Neural progenitor cell (in vitro differentiated cells): ENCODE results near the gene RNU6-8. TPM values are rescaled to one million over a fixed set of nuclear protein-coding genes. Genes with fewer than 3 reads are reported as not detected.

Experiments
- DNase-seq: peaks from one replicate; pipeline ENCODE4 v3.0.0-alpha.2; 2016; ENCODE audit warnings: low spot score
- H2AFZ ChIP-seq: fragments of 200-600 bp; sonication (generic); replicated peaks from 2 replicates; pipeline ENCODE4 v1.6.1; 2016; ENCODE audit warnings: antibody characterized with exemption
- H3F3A ChIP-seq: fragments of 200-600 bp; sonication (generic); 2 replicates; pipeline ENCODE4 v1.6.1; 2016; ENCODE audit warnings: antibody characterized with exemption, low read depth
- H3K27ac ChIP-seq: fragments of 200-600 bp; sonication (generic); 2 replicates; pipeline ENCODE4 v1.5.1; 2016; ENCODE audit warnings: mild to moderate bottlenecking
- H3K27me3 ChIP-seq: fragments of 200-600 bp; sonication (generic); 2 replicates; pipeline ENCODE4 v1.6.1; 2016; ENCODE audit warnings: mild to moderate bottlenecking, moderate library complexity
- H3K36me3 ChIP-seq: fragments of 200-600 bp; sonication (generic); 2 replicates; pipeline ENCODE4 v1.5.1; 2016
- H3K4me1 ChIP-seq: fragments of 200-600 bp; sonication (generic); 2 replicates; pipeline ENCODE4 v1.6.1; 2016; ENCODE audit warnings: mixed run types
- H3K4me2 ChIP-seq: fragments of 200-600 bp; sonication (generic); 2 replicates; pipeline ENCODE4 v1.6.1; 2016
- H3K4me3 ChIP-seq: fragments of 200-600 bp; sonication (generic); 2 replicates; pipeline ENCODE4 v1.5.1; 2016
- H3K79me2 ChIP-seq: fragments of 200-600 bp; sonication (generic); 2 replicates; pipeline ENCODE4 v1.6.1; 2016; ENCODE audit warnings: low read depth
- H3K9ac ChIP-seq: fragments of 200-600 bp; sonication (generic); 2 replicates; pipeline ENCODE4 v1.6.1; 2016
- H3K9me3 ChIP-seq: fragments of 200-600 bp; sonication (generic); 2 replicates; pipeline ENCODE4 v1.5.1; 2016; ENCODE audit warnings: low read depth
- H4K20me1 ChIP-seq: fragments of 200-600 bp; sonication (generic); 2 replicates; pipeline ENCODE4 v1.6.1; 2016; ENCODE audit warnings: low read depth
- H3K27ac Mint-ChIP-seq: 3 replicates; pipeline ENCODE4 v1.8.0; 2021; ENCODE audit warnings: mixed read lengths
- H3K27me3 Mint-ChIP-seq: 2 replicates; pipeline ENCODE4 v1.8.0; 2022; ENCODE audit warnings: low read depth, mild to moderate bottlenecking, inconsistent platforms, moderate library complexity, mixed read lengths; ENCODE audit not compliant: insufficient read depth
- H3K36me3 Mint-ChIP-seq: 3 replicates; pipeline ENCODE4 v1.8.0; 2021; ENCODE audit warnings: mixed read lengths
- H3K4me1 Mint-ChIP-seq: 3 replicates; pipeline ENCODE4 v1.8.0; 2021; ENCODE audit warnings: mixed read lengths
- H3K4me3 Mint-ChIP-seq: 3 replicates; pipeline ENCODE4 v1.8.0; 2021; ENCODE audit warnings: mild to moderate bottlenecking, moderate library complexity, mixed read lengths
- H3K9me3 Mint-ChIP-seq: 3 replicates; pipeline ENCODE4 v1.8.0; 2020; ENCODE audit warnings: mixed read lengths
- EZH2 ChIP-seq: fragments of 200-600 bp; sonication (generic); IDR thresholded peaks from 2 replicates; pipeline ENCODE4 v1.6.1; 2017; ENCODE audit warnings: antibody characterized with exemption, mild to moderate bottlenecking, moderate library complexity
- EZH2phosphoT487 ChIP-seq: fragments of 200-600 bp; sonication (generic); IDR thresholded peaks from 2 replicates; pipeline ENCODE4 v1.6.1; 2017; ENCODE audit warnings: antibody characterized with exemption
- total RNA-seq: library from RNA; depleted of rRNA; stranded (reverse); fragments of >200 nt; gene quantifications from 2 replicates; pipeline ENCODE4 v1.2.3, GENCODE V29; 2015; ENCODE audit warnings: low replicate concordance
- TF ChIP-seq, protein P1 (sequence below): fragments of 200-600 bp; sonication (generic); IDR thresholded peaks from 2 replicates; pipeline ENCODE4 v1.5.1; 2017; ENCODE audit warnings: antibody characterized with exemption, mild to moderate bottlenecking

Gene RNU6-8
- total RNA-seq, 1 donor from 2014 or later, result not detected

DNA sequence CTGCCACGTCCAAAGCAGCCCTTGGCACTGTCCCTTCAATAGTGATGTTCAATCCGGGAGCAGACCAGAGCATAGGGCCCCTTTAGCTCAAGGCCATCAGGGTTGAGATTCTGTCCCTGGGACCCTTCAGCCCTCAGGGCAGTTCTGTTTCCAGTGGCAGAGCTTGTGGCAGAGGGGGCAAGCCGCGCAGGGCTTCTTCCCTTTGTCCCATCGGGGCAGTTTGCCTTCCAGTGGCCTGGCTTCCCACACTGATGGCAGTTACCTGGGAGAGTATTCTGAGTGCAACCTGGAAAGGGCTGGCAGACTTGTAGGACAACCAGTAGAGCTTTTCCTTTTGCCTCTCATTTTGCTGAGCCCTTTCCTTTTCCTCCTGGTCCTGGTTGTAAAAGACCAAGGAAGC lies 43.7 kb upstream of the RNU6-8 start:
- Histone ChIP-seq H3K4me1 (no peaks in the 10 kb centered on the region), H3K9me3 (no peaks in the 10 kb centered on the region), H3K79me2 (no peaks in the 10 kb centered on the region), H4K20me1 (no peaks in the 10 kb centered on the region), H3K36me3 (no peaks in the 10 kb centered on the region), H3K27ac (no peak overlapping the region), H3K27me3 (no peaks in the 10 kb centered on the region), H3K4me3 (no peak overlapping the region), H3F3A (no peaks in the 10 kb centered on the region), H3K4me2 (no peak overlapping the region), H3K9ac (no peak overlapping the region), H2AFZ (no peak overlapping the region)
- H3K27ac Mint-ChIP-seq, result no peak overlapping the region
- peaks cover 6% of the 10 kb centered on the region for H3K27me3 Mint-ChIP-seq
- peaks cover 2% of the 10 kb centered on the region for H3K4me1 Mint-ChIP-seq
- no peaks in the 10 kb centered on the region for H3K9me3 Mint-ChIP-seq
- DNase-seq, result no peak
- H3K36me3 Mint-ChIP-seq, result no peaks in the 10 kb centered on the region
- no peak overlapping the region for H3K4me3 Mint-ChIP-seq
- TF ChIP-seq EZH2, result no peak
- no peak for TF ChIP-seq EZH2phosphoT487
- TF ChIP-seq, protein P1, sequence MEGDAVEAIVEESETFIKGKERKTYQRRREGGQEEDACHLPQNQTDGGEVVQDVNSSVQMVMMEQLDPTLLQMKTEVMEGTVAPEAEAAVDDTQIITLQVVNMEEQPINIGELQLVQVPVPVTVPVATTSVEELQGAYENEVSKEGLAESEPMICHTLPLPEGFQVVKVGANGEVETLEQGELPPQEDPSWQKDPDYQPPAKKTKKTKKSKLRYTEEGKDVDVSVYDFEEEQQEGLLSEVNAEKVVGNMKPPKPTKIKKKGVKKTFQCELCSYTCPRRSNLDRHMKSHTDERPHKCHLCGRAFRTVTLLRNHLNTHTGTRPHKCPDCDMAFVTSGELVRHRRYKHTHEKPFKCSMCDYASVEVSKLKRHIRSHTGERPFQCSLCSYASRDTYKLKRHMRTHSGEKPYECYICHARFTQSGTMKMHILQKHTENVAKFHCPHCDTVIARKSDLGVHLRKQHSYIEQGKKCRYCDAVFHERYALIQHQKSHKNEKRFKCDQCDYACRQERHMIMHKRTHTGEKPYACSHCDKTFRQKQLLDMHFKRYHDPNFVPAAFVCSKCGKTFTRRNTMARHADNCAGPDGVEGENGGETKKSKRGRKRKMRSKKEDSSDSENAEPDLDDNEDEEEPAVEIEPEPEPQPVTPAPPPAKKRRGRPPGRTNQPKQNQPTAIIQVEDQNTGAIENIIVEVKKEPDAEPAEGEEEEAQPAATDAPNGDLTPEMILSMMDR, result no peak

DNA sequence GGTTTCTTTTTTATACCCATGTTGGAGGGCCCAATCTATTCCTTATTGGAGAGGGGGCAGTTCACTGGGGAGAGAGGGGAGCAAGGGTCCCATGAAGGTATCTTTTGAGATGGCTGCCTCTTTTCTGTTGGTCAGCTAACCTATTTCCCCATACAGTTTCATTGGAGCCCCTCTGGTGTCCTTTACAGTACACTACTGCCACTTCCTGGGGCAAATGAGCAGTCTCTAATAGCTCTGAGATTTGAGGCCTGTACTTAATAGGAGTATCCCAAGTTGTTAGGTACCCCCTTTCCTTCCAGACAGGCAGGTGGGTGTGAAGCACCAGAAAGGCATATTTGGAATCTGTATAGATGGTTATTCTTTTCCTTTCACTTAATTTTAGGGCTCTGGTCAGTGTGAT lies 41.3 kb upstream of the RNU6-8 start:
- no peaks in the 10 kb centered on the region for H4K20me1 ChIP-seq
- DNase-seq, result no peak
- H3K9me3 ChIP-seq, result no peaks in the 10 kb centered on the region
- H3K4me2 ChIP-seq, result no peak overlapping the region
- H3K4me3 ChIP-seq, result no peak overlapping the region
- H3K79me2 ChIP-seq, result no peaks in the 10 kb centered on the region
- no peak overlapping the region for H3K9ac ChIP-seq
- no peaks in the 10 kb centered on the region for H3K27me3 ChIP-seq
- no peaks in the 10 kb centered on the region for H3K4me1 ChIP-seq
- Mint-ChIP-seq H3K9me3 (peaks cover 11% of the 10 kb centered on the region), H3K4me3 (no peak overlapping the region), H3K36me3 (no peaks in the 10 kb centered on the region), H3K27me3 (peaks cover 9% of the 10 kb centered on the region), H3K4me1 (no peaks in the 10 kb centered on the region), H3K27ac (no peak overlapping the region)
- H3K27ac ChIP-seq, result no peak overlapping the region
- no peak overlapping the region for H2AFZ ChIP-seq
- no peaks in the 10 kb centered on the region for H3K36me3 ChIP-seq
- TF ChIP-seq, protein P1, result peak; percentile 12
- TF ChIP-seq EZH2, result no peak
- TF ChIP-seq EZH2phosphoT487, result no peak
- H3F3A ChIP-seq, result no peaks in the 10 kb centered on the region

DNA sequence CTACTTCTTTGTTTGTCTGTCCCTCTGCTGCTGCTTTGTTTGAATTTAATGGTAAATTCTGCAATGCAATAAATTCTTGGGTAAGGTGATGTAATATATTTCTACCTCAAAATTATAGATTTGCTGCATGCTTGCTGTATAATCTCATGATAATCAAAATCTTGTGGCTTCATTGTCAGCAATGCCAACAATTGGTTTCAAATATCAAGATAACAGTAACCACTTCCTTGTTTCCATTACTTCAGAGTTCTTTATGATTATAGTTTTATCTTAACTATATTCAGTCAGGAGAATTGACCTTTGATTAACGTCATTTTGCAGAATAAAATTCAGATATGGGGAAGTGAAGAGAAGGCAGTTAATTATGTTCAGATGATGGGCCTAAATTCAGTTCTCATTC lies 30.2 kb upstream of the RNU6-8 start:
- Histone ChIP-seq H3K4me2 (no peak overlapping the region), H3K9ac (no peak overlapping the region), H3K27ac (no peak overlapping the region), H3K79me2 (no peaks in the 10 kb centered on the region), H2AFZ (no peak overlapping the region), H3K36me3 (no peaks in the 10 kb centered on the region), H3F3A (no peaks in the 10 kb centered on the region), H4K20me1 (no peaks in the 10 kb centered on the region), H3K4me1 (no peaks in the 10 kb centered on the region), H3K27me3 (no peaks in the 10 kb centered on the region), H3K9me3 (no peaks in the 10 kb centered on the region), H3K4me3 (no peak overlapping the region)
- Mint-ChIP-seq H3K27me3 (peaks cover 4% of the 10 kb centered on the region), H3K4me1 (no peaks in the 10 kb centered on the region), H3K36me3 (no peaks in the 10 kb centered on the region), H3K27ac (no peak overlapping the region), H3K4me3 (no peak overlapping the region), H3K9me3 (peaks cover 2% of the 10 kb centered on the region)
- TF ChIP-seq EZH2phosphoT487 (no peak), EZH2 (no peak)
- TF ChIP-seq, protein P1, result no peak
- DNase-seq, result no peak
